ENCODE data around the gene MYO3A.

GRCh38 chr10:26232174-26232573 is 298.1 kb downstream of the MYO3A start:
- TF ChIP-seq CTCF (IDR thresholded peaks at IDR 0.05) (no peak), POLR2A (IDR thresholded peaks at IDR 0.05) (no peak)
